CD14-positive monocyte (primary cell): ENCODE data around the gene WNT8B. TPM values are rescaled to one million over a fixed set of nuclear protein-coding genes. Genes with fewer than 3 reads are reported as not detected.

Experiments used
- DNase-seq, 3 donors: peaks; one replicate each; pipeline ENCODE4 v3.0.0-alpha.2; 2011 to 2022
- H2AFZ ChIP-seq: 2 replicates; pipeline ENCODE4 v1.6.0; 2012; ENCODE audit warnings: mild to moderate bottlenecking, low read depth, low read length, inconsistent platforms; ENCODE audit not compliant: insufficient read depth, poor library complexity, severe bottlenecking
- H3K27ac ChIP-seq, 2 donors: 1 replicate in 1 of 2; 2 replicates in 1 of 2; pipeline ENCODE4 v1.5.1; 2012 to 2013; ENCODE audit warnings: low read length in 2 of 2, control low read depth in 1 of 2, inconsistent platforms in 1 of 2, low read depth in 1 of 2, mild to moderate bottlenecking in 1 of 2
- H3K27me3 ChIP-seq, 2 donors: one replicate each; pipeline versions ENCODE4 v1.6.0 to v1.6.1; 2011 to 2013; ENCODE audit warnings: low read length in 2 of 2; ENCODE audit not compliant: control insufficient read depth in 2 of 2, insufficient read depth in 2 of 2
- H3K36me3 ChIP-seq, 2 donors: replicated peaks in 1 of 2; 1 replicate in 1 of 2; 2 replicates in 1 of 2; pipeline versions ENCODE4 v1.5.1 to v1.6.1; 2012 to 2013; ENCODE audit warnings: low read length in 2 of 2, control low read depth in 1 of 2, inconsistent platforms in 1 of 2, mild to moderate bottlenecking in 1 of 2; ENCODE audit not compliant: insufficient read depth in 2 of 2, control insufficient read depth in 1 of 2
- H3K4me1 ChIP-seq, 2 donors: 1 replicate in 1 of 2; 2 replicates in 1 of 2; pipeline versions ENCODE4 v1.5.1 to v1.6.1; 2012 to 2013; ENCODE audit warnings: low read length in 2 of 2, control low read depth in 1 of 2, inconsistent platforms in 1 of 2, mild to moderate bottlenecking in 1 of 2, moderate library complexity in 1 of 2; ENCODE audit not compliant: insufficient read depth in 2 of 2, control insufficient read depth in 1 of 2
- H3K4me2 ChIP-seq: replicated peaks from 2 replicates; pipeline ENCODE3; 2012; ENCODE audit warnings: low read length, moderate library complexity, mild to moderate bottlenecking; ENCODE audit not compliant: poor library complexity, severe bottlenecking; ENCODE audit errors: extremely low read depth
- H3K4me3 ChIP-seq, 3 experiments: fragments of 200-600 bp in 1 of 3; sonication (generic) in 1 of 3; replicated peaks in 1 of 3; 1 replicate in 2 of 3; 2 replicates in 1 of 3; pipeline ENCODE4 v1.5.1; 2011 to 2013; ENCODE audit warnings: low read length in 3 of 3, mild to moderate bottlenecking in 3 of 3, control low read depth in 2 of 3, low read depth in 2 of 3, inconsistent platforms in 1 of 3, moderate library complexity in 1 of 3
- H3K79me2 ChIP-seq: 2 replicates; pipeline ENCODE4 v1.6.0; 2012; ENCODE audit warnings: mild to moderate bottlenecking, control low read depth, inconsistent platforms, low read length, moderate library complexity; ENCODE audit not compliant: insufficient read depth
- H3K9ac ChIP-seq: 2 replicates; pipeline ENCODE4 v1.6.0; 2017; ENCODE audit warnings: low read length, mild to moderate bottlenecking; ENCODE audit not compliant: insufficient read depth, poor library complexity, severe bottlenecking
- H3K9me3 ChIP-seq, 2 donors: replicated peaks in 1 of 2; 1 replicate in 1 of 2; 2 replicates in 1 of 2; pipeline versions ENCODE4 v1.5.1 to v1.6.1; 2012 to 2013; ENCODE audit warnings: low read length in 2 of 2, control low read depth in 1 of 2; ENCODE audit not compliant: control insufficient read depth in 1 of 2, insufficient read depth in 1 of 2
- H4K20me1 ChIP-seq: 2 replicates; pipeline ENCODE4 v1.6.0; 2012; ENCODE audit warnings: mild to moderate bottlenecking, low read length, control low read depth, moderate library complexity; ENCODE audit not compliant: insufficient read depth
- H3K27ac Mint-ChIP-seq, 7 donors: one replicate each; pipeline ENCODE4 v1.8.0; 2020; ENCODE audit warnings: mild to moderate bottlenecking in 7 of 7, mixed read lengths in 7 of 7, moderate library complexity in 6 of 7, inconsistent platforms in 2 of 7
- H3K27me3 Mint-ChIP-seq, 3 donors: one replicate each; pipeline ENCODE4 v1.8.0; 2021 to 2022; ENCODE audit warnings: low read depth in 3 of 3, mild to moderate bottlenecking in 3 of 3, mixed read lengths in 3 of 3, moderate library complexity in 3 of 3, inconsistent platforms in 1 of 3
- H3K36me3 Mint-ChIP-seq, 2 donors: one replicate each; pipeline ENCODE4 v1.8.0; 2020; ENCODE audit warnings: mixed read lengths in 2 of 2, inconsistent platforms in 1 of 2, mild to moderate bottlenecking in 1 of 2
- H3K4me1 Mint-ChIP-seq: one replicate; pipeline ENCODE4 v1.8.0; 2020; ENCODE audit warnings: mild to moderate bottlenecking, mixed read lengths
- H3K4me3 Mint-ChIP-seq, 2 donors: one replicate each; pipeline ENCODE4 v1.8.0; 2020; ENCODE audit warnings: mild to moderate bottlenecking in 2 of 2, mixed read lengths in 2 of 2, moderate library complexity in 1 of 2
- H3K9me3 Mint-ChIP-seq, 7 donors: one replicate each; pipeline ENCODE4 v1.8.0; 2020 to 2022; ENCODE audit warnings: mixed read lengths in 7 of 7, mild to moderate bottlenecking in 6 of 7, moderate library complexity in 6 of 7, inconsistent platforms in 2 of 7
- CTCF ChIP-seq: fragments of 200-600 bp; IDR thresholded peaks from one replicate; pipeline ENCODE4 v1.8.0; 2022; ENCODE audit warnings: antibody characterized with exemption, mild to moderate bottlenecking
- WGBS: methylation state at CpG from one replicate; pipeline ENCODE4 v1.1.5; 2013; ENCODE audit warnings: missing lambda C conversion rate; ENCODE audit not compliant: insufficient coverage; 5-methylcytosine and 5-hydroxymethylcytosine counted together
- intact Hi-C, 2 donors: fragments of 100-400 bp; cut with micrococcal nuclease; formaldehyde crosslinking; loops; one replicate each; pipeline versions ENCODE4 v1.15.0 to v1.15.1; 2023
- polyA plus RNA-seq, 3 donors: library from polyadenylated mRNA; depleted of rRNA in 1 of 3; unstranded in 2 of 3; stranded (reverse) in 1 of 3; fragments of 300-500 nt in 2 of 3; fragments of >200 nt in 1 of 3; fragmentation: Illumina TruSeq in 2 of 3; gene quantifications; 1 replicate in 2 of 3; 2 replicates in 1 of 3; pipeline ENCODE4 v1.2.3, GENCODE V29; 2012 to 2021

WNT8B gene
- polyA plus RNA-seq, 3 donors, result not detected

DNA sequence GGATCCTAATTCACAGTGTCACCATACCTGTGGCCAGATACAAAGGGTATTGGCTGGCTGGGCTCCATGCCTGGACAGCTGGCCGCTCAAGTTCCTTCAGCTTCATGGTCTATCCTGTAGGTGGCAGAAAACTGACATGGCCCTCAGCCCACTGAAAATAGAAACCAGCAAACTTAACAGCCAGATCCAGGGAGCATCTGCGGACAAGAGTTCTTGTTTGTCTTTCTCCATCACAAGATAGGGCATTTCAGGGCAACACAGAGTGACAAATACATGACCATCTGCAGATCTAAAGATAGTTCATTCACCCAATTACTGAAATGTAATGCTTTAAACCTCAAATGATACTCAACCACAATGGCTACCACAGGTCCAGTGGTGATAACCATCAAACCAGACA lies 54.0 kb downstream of the WNT8B start:
- H3K79me2 ChIP-seq, result no peaks in the 10 kb centered on the region
- 100% methylated on average over 2 of the region's 2 CpGs for WGBS
- H3K27ac Mint-ChIP-seq, result no peak overlapping the region
- no peak for DNase-seq
- peaks cover 19 to 23% (median 22%) of the 10 kb centered on the region in 3 donors for H3K27me3 Mint-ChIP-seq
- H3K4me1 Mint-ChIP-seq, result peaks cover 12% of the 10 kb centered on the region
- peaks cover 6 to 20% of the 10 kb centered on the region in 2 donors for H3K36me3 ChIP-seq
- no peak overlapping the region for H3K4me2 ChIP-seq
- peaks cover 16 to 18% of the 10 kb centered on the region in 2 donors for H3K27me3 ChIP-seq
- H2AFZ ChIP-seq, result no peak overlapping the region
- peaks cover 5 to 10% of the 10 kb centered on the region in 2 donors for H3K4me1 ChIP-seq
- H3K36me3 Mint-ChIP-seq, result peaks cover 36 to 47% of the 10 kb centered on the region in 2 donors
- no peak overlapping the region for H3K9ac ChIP-seq
- intact Hi-C loops, result loop anchor here in 1 of 2 donors (5.0 kb wide), 1 partner anchor 75 kb away; no protein-coding TSS in a partner anchor
- peaks cover 0 to 13% of the 10 kb centered on the region in 2 donors for H3K9me3 ChIP-seq
- H3K4me3 ChIP-seq, result no peak overlapping the region
- H4K20me1 ChIP-seq, result peaks cover 4% of the 10 kb centered on the region
- H3K27ac ChIP-seq, result no peak overlapping the region
- H3K9me3 Mint-ChIP-seq, result peaks cover 0 to 7% (median 0%) of the 10 kb centered on the region in 7 donors
- no peak for TF ChIP-seq CTCF
- no peak overlapping the region for H3K4me3 Mint-ChIP-seq

DNA sequence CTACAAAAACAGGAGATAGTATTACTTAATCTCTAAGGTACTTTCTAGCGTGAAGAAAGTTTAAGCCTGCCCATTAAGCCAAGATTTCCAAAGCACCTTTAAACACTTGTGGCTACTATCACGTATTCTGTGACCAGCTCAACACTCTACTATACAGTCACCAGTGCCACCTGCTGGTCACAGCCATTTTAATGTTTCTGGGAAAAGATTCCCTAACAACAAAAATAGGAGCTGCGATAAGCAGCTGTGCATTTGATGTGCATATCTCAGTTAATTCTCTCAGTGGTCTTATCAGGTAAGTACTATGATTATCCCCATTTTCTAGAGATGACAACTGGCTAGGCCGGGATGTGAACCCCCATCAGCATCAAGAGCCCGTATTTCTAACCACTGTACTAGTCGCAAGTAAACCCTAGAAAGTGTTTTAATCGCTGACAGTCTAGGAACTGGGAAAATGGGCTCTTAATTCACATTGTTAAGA lies 56.0 kb downstream of the WNT8B start:
- peaks cover 16 to 18% of the 10 kb centered on the region in 2 donors for H3K27me3 ChIP-seq
- peak; percentile 19 to 59 (median 37) for DNase-seq
- Mint-ChIP-seq H3K27ac (no peak overlapping the region), H3K36me3 (peaks cover 47 to 57% of the 10 kb centered on the region in 2 donors), H3K4me3 (peak overlapping the region in 1 of 2 donors; percentile 84), H3K4me1 (peaks cover 12% of the 10 kb centered on the region), H3K9me3 (peaks cover 0 to 7% (median 0%) of the 10 kb centered on the region in 7 donors), H3K27me3 (peaks cover 20 to 24% (median 22%) of the 10 kb centered on the region in 3 donors)
- WGBS, result 29% methylated on average over 4 of the region's 7 CpGs
- H3K9me3 ChIP-seq, result peaks cover 0 to 13% of the 10 kb centered on the region in 2 donors
- H3K79me2 ChIP-seq, result no peaks in the 10 kb centered on the region
- TF ChIP-seq CTCF, result peak; percentile 82
- intact Hi-C loops, result loop anchor here in 1 of 2 donors (5.0 kb wide), 1 partner anchor 76 kb away; no protein-coding TSS in a partner anchor
- peaks cover 4% of the 10 kb centered on the region for H4K20me1 ChIP-seq
- no peak overlapping the region for H2AFZ ChIP-seq
- H3K27ac ChIP-seq, result no peak overlapping the region
- no peak overlapping the region for H3K4me3 ChIP-seq
- H3K4me1 ChIP-seq, result peaks cover 5 to 10% of the 10 kb centered on the region in 2 donors
- no peak overlapping the region for H3K4me2 ChIP-seq
- H3K36me3 ChIP-seq, result peaks cover 21 to 32% of the 10 kb centered on the region in 2 donors
- H3K9ac ChIP-seq, result no peak overlapping the region
